Endothelial cell of umbilical vein (primary cell): ENCODE results near the gene STAT5A. TPM values are rescaled to one million over a fixed set of nuclear protein-coding genes. Genes with fewer than 3 reads are reported as not detected.

ENCODE experiments used
- BruUV-seq: library from RNA; stranded (reverse); fragments of 400-500 nt; replicated peaks from 2 replicates; lab custom pipeline; 2021; lab: Mats Ljungman, UMichigan
- CTCF ChIA-PET: fragments of 300-600, 350-600 bp; sonication (Branson Sonifier 250); formaldehyde crosslinking; loops from one replicate; lab custom pipeline; 2021; ENCODE audit warnings: antibody characterized with exemption, inconsistent platforms; lab: Charles Lee
- POLR2A ChIA-PET: fragments of 300-600, 350-600 bp; sonication (Branson Sonifier 250); formaldehyde crosslinking; loops from one replicate; lab custom pipeline; 2021; ENCODE audit warnings: antibody characterized with exemption, inconsistent platforms; lab: Charles Lee
- DNase-seq: peaks from one replicate; pipeline ENCODE4 v3.0.0-alpha.2; 2011; ENCODE audit warnings: low read depth, low spot score
- FAIRE-seq: peaks from 2 replicates; lab custom pipeline; 2011; peaks lifted over from hg19 to GRCh38; lab: Jason Lieb, UNC
- H2AFZ ChIP-seq: 2 replicates; pipeline ENCODE4 v1.6.0; 2012; ENCODE audit warnings: low read depth, low read length, control low read depth, inconsistent platforms
- H3K27ac ChIP-seq: 2 replicates; pipeline ENCODE4 v1.5.1; 2011; ENCODE audit warnings: low read depth, mild to moderate bottlenecking, control low read depth, low read length, moderate library complexity; ENCODE audit not compliant: insufficient read depth
- H3K27me3 ChIP-seq, 2 experiments: 2 replicates each; pipeline versions ENCODE4 v1.6.0 to v1.6.1; 2011; ENCODE audit warnings: low read length in 2 of 2, mixed read lengths in 1 of 2; ENCODE audit not compliant: control insufficient read depth in 2 of 2, insufficient read depth in 2 of 2
- H3K36me3 ChIP-seq, 2 experiments: 2 replicates in 1 of 2; 3 replicates in 1 of 2; pipeline ENCODE4 v1.5.1; 2011; ENCODE audit warnings: low read length in 2 of 2, mild to moderate bottlenecking in 1 of 2, moderate library complexity in 1 of 2; ENCODE audit not compliant: control insufficient read depth in 2 of 2, insufficient read depth in 2 of 2; ENCODE audit errors: extremely low read depth in 1 of 2
- H3K4me1 ChIP-seq: 3 replicates; pipeline ENCODE4 v1.5.1; 2011; ENCODE audit warnings: mild to moderate bottlenecking, low read length; ENCODE audit not compliant: control insufficient read depth, insufficient read depth; ENCODE audit errors: extremely low read depth
- H3K4me2 ChIP-seq: 2 replicates; pipeline ENCODE4 v1.6.1; 2011; ENCODE audit warnings: low read length, control low read depth, mixed read lengths; ENCODE audit not compliant: insufficient read depth
- H3K4me3 ChIP-seq, 3 experiments: fragments of 200-600 bp in 1 of 3; sonication (generic), shearing (Covaris generic) in 1 of 3; replicated peaks in 1 of 3; 2 replicates each; pipeline ENCODE4 v1.5.1; 2011 to 2016; ENCODE audit warnings: control low read depth in 3 of 3, low read length in 3 of 3, mild to moderate bottlenecking in 2 of 3, inconsistent platforms in 1 of 3, low read depth in 1 of 3, moderate library complexity in 1 of 3; ENCODE audit not compliant: insufficient read depth in 1 of 3
- H3K79me2 ChIP-seq: 2 replicates; pipeline ENCODE4 v1.6.0; 2012; ENCODE audit warnings: low read length, inconsistent platforms; ENCODE audit not compliant: control insufficient read depth, insufficient read depth
- H3K9ac ChIP-seq: replicated peaks from 2 replicates; pipeline ENCODE3; 2011; ENCODE audit warnings: low read length, control low read depth; ENCODE audit not compliant: insufficient read depth; ENCODE audit errors: extremely low read depth
- H3K9me1 ChIP-seq: replicated peaks from 3 replicates; pipeline ENCODE4 v1.6.0; 2011; ENCODE audit warnings: mild to moderate bottlenecking, low read length; ENCODE audit not compliant: control insufficient read depth, insufficient read depth; ENCODE audit errors: extremely low read depth
- H3K9me3 ChIP-seq: replicated peaks from 2 replicates; pipeline ENCODE4 v1.5.1; 2012; ENCODE audit warnings: low read length, inconsistent platforms; ENCODE audit not compliant: control insufficient read depth, insufficient read depth
- H4K20me1 ChIP-seq: replicated peaks from 2 replicates; pipeline ENCODE3; 2011; ENCODE audit warnings: mild to moderate bottlenecking, low read length; ENCODE audit not compliant: control insufficient read depth, insufficient read depth; ENCODE audit errors: extremely low read depth
- EZH2 ChIP-seq: IDR thresholded peaks from 2 replicates; pipeline ENCODE4 v1.6.1; 2012; ENCODE audit warnings: borderline replicate concordance, low read depth, mild to moderate bottlenecking, moderate library complexity, low read length, inconsistent platforms; ENCODE audit not compliant: severe bottlenecking
- FOS ChIP-seq: IDR thresholded peaks from 2 replicates; pipeline ENCODE4 v1.6.1; 2011; ENCODE audit warnings: mild to moderate bottlenecking, low read length, moderate library complexity, borderline replicate concordance; ENCODE audit not compliant: insufficient read depth
- GATA2 ChIP-seq: IDR thresholded peaks from 2 replicates; pipeline ENCODE4 v1.7.0; 2011; ENCODE audit warnings: low read depth, mild to moderate bottlenecking, moderate library complexity, mixed read lengths, low read length; ENCODE audit not compliant: insufficient read length, insufficient read depth
- JUN ChIP-seq: IDR thresholded peaks from 2 replicates; pipeline ENCODE4 v1.6.1; 2011; ENCODE audit warnings: borderline replicate concordance, low read depth; ENCODE audit not compliant: insufficient read length, insufficient read depth
- MAX ChIP-seq: IDR thresholded peaks from 2 replicates; pipeline ENCODE4 v1.6.1; 2011; ENCODE audit not compliant: insufficient read depth, insufficient read length
- MYC ChIP-seq: IDR thresholded peaks from one replicate; pipeline ENCODE4 v1.6.1; 2011; ENCODE audit warnings: mild to moderate bottlenecking, low read depth, low read length
- POLR2A ChIP-seq: IDR thresholded peaks from 2 replicates; pipeline ENCODE4 v1.6.1; 2012; ENCODE audit warnings: low read depth, mild to moderate bottlenecking, control low read depth, low read length
- POLR2AphosphoS5 ChIP-seq: IDR thresholded peaks from 2 replicates; pipeline ENCODE4 v1.6.1; 2012; ENCODE audit warnings: low read depth, mild to moderate bottlenecking, control low read depth, low read length, moderate library complexity; ENCODE audit not compliant: insufficient read depth
- dilution Hi-C: fragments of 300-500 bp; cut with MboI; formaldehyde crosslinking; loops from one replicate; pipeline ENCODE4 v1.15.0; 2019; ENCODE audit warnings: low sequenced_read_pairs; ENCODE audit not compliant: extremely low pct_ligation_motif_present
- intact Hi-C: fragments of 100-400 bp; cut with micrococcal nuclease; formaldehyde crosslinking; loops from one replicate; pipeline ENCODE4 v1.10.0; 2022
- polyA plus RNA-seq, 4 experiments: library from polyadenylated mRNA; depleted of rRNA in 3 of 4; stranded (reverse) in 3 of 4; unstranded in 1 of 4; fragments of >200 nt; gene quantifications; 2 replicates each; pipeline versions ENCODE4 v1.2.1 to v1.2.3, GENCODE V29; 2011 to 2012; ENCODE audit warnings: missing spikeins in 1 of 4
- total RNA-seq: library from RNA; stranded (reverse); gene quantifications from 2 replicates; pipeline ENCODE4 v1.2.3, GENCODE V29; 2021

STAT5A gene
- total and polyA plus RNA-seq, 2 donors (not counting 3 experiments of a cell fraction or from before 2014, with no cell fraction given): 18.0 to 23.4 TPM

GRCh38 chr17:42286411-42287221, 1.7 kb upstream of the STAT5A start:
- Histone ChIP-seq H3K9me1 (no peaks in the 10 kb centered on the region), H3K27ac (no peak overlapping the region), H3K9ac (no peak overlapping the region), H3K4me3 (no peak overlapping the region), H3K4me1 (peaks cover 14% of the 10 kb centered on the region), H3K4me2 (no peak overlapping the region), H2AFZ (no peak overlapping the region), H3K27me3 (no peaks in the 10 kb centered on the region), H3K36me3 (no peaks in the 10 kb centered on the region), H3K79me2 (no peaks in the 10 kb centered on the region), H4K20me1 (no peaks in the 10 kb centered on the region), H3K9me3 (no peaks in the 10 kb centered on the region)
- no peak for TF ChIP-seq MAX
- no peak for TF ChIP-seq FOS
- TF ChIP-seq POLR2AphosphoS5: no peak
- TF ChIP-seq EZH2: no peak
- no peak for TF ChIP-seq JUN
- no peak for TF ChIP-seq POLR2A
- no peak for TF ChIP-seq GATA2
- TF ChIP-seq MYC: no peak
- ChIA-PET CTCF (interaction anchor here (1.5 to 9.6 kb wide), 3 partner anchors 9 to 64 kb away, joined by 6 to 89 read pairs (median 11); no protein-coding TSS in a partner anchor), POLR2A (no interaction called here)
- DNase-seq (no peak), FAIRE-seq (no peak)
- no TSS peak for BruUV-seq
- intact Hi-C loops: no loop called here
- dilution Hi-C loops: no loop called here
